Suprapubic skin (tissue), 4 donors: ENCODE data around the gene EPHB1. TPM values are rescaled to one million over a fixed set of nuclear protein-coding genes. Genes with fewer than 3 reads are reported as not detected.

Experiments used
- DNase-seq, 2 donors: peaks; one replicate each; pipeline ENCODE4 v3.0.0-alpha.2; 2019; ENCODE audit warnings: low spot score in 2 of 2
- H3K27ac ChIP-seq: fragments of 200-600 bp; sonication (generic); one replicate; pipeline ENCODE4 v1.5.1; 2019
- H3K27me3 ChIP-seq: fragments of 200-600 bp; sonication (generic); one replicate; pipeline ENCODE4 v1.5.1; 2019
- H3K36me3 ChIP-seq: fragments of 200-600 bp; sonication (generic); one replicate; pipeline ENCODE4 v1.5.1; 2019
- H3K4me1 ChIP-seq: fragments of 200-600 bp; sonication (generic); one replicate; pipeline ENCODE4 v1.5.1; 2019
- H3K4me3 ChIP-seq: fragments of 200-600 bp; sonication (generic); one replicate; pipeline ENCODE4 v1.5.1; 2019; ENCODE audit warnings: mild to moderate bottlenecking
- H3K9me3 ChIP-seq: fragments of 200-600 bp; sonication (generic); one replicate; pipeline ENCODE4 v1.5.1; 2019
- EP300 ChIP-seq: sonication (generic); formaldehyde crosslinking; IDR thresholded peaks from one replicate; pipeline ENCODE4 v1.6.1; 2017; ENCODE audit warnings: antibody characterized with exemption
- POLR2A ChIP-seq, 2 donors: fragments of 450-650 bp; IDR thresholded peaks; one replicate each; pipeline ENCODE4 v1.6.1; 2017; ENCODE audit warnings: antibody characterized with exemption in 2 of 2, mild to moderate bottlenecking in 2 of 2, moderate library complexity in 2 of 2
- POLR2AphosphoS5 ChIP-seq, 3 donors: sonication (generic); formaldehyde crosslinking; IDR thresholded peaks; one replicate each; pipeline ENCODE4 v1.6.1; 2017; ENCODE audit warnings: antibody characterized with exemption in 3 of 3
- WGBS: methylation state at CpG from one replicate; pipeline ENCODE4 v1.1.5; 2018; 5-methylcytosine and 5-hydroxymethylcytosine counted together
- total RNA-seq, 4 donors: library from RNA; depleted of rRNA; stranded (reverse); fragments of >200 nt; gene quantifications; one replicate each; pipeline ENCODE4 v1.1.0, GENCODE V29; 2016
- TF ChIP-seq, protein P1 (sequence below), 2 donors: fragments of 200-600 bp in 1 of 2; fragments of 450-650 bp in 1 of 2; sonication (generic) in 1 of 2; IDR thresholded peaks; one replicate each; pipeline ENCODE4 v1.5.1; 2016 to 2019; ENCODE audit warnings: antibody characterized with exemption in 2 of 2, mild to moderate bottlenecking in 1 of 2, moderate library complexity in 1 of 2

The EPHB1 gene
- total RNA-seq, 4 donors from 2014 or later = 8.5 to 30.7 (median 18.5) TPM

DNA sequence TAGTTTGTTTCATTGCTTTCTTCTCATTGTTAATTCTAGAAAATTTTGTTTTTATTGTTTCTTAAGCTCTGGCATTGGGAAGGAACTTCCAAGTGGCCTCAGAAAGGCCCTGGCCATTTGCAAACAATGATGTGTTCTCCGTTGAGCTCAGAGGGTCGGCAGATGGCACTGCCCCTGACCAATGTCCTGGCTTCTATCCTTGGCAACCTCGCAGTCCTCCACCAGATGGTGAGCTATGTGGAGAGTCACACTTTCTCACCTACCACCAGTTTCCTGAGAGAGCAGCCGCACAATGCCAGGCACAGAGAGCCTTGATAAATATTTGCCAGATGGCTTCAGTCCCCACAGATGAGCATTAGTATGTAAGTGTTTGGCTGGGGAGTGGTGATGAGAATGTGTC, 343.7 kb downstream of the EPHB1 start:
- TF ChIP-seq EP300 (no peak), POLR2AphosphoS5 (IDR thresholded peaks at IDR 0.05) (no peak), POLR2A (IDR thresholded peaks at IDR 0.05) (no peak)
- TF ChIP-seq, protein P1, sequence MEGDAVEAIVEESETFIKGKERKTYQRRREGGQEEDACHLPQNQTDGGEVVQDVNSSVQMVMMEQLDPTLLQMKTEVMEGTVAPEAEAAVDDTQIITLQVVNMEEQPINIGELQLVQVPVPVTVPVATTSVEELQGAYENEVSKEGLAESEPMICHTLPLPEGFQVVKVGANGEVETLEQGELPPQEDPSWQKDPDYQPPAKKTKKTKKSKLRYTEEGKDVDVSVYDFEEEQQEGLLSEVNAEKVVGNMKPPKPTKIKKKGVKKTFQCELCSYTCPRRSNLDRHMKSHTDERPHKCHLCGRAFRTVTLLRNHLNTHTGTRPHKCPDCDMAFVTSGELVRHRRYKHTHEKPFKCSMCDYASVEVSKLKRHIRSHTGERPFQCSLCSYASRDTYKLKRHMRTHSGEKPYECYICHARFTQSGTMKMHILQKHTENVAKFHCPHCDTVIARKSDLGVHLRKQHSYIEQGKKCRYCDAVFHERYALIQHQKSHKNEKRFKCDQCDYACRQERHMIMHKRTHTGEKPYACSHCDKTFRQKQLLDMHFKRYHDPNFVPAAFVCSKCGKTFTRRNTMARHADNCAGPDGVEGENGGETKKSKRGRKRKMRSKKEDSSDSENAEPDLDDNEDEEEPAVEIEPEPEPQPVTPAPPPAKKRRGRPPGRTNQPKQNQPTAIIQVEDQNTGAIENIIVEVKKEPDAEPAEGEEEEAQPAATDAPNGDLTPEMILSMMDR (IDR thresholded peaks at IDR 0.05) = no peak
- no peaks in the 10 kb centered on the region for H3K4me1 ChIP-seq
- no peak overlapping the region for H3K4me3 ChIP-seq
- no peak for DNase-seq
- H3K9me3 ChIP-seq = no peaks in the 10 kb centered on the region
- no peaks in the 10 kb centered on the region for H3K36me3 ChIP-seq
- no peak overlapping the region for H3K27ac ChIP-seq
- 82% methylated on average over 4 of the region's 4 CpGs for WGBS
- no peaks in the 10 kb centered on the region for H3K27me3 ChIP-seq

DNA sequence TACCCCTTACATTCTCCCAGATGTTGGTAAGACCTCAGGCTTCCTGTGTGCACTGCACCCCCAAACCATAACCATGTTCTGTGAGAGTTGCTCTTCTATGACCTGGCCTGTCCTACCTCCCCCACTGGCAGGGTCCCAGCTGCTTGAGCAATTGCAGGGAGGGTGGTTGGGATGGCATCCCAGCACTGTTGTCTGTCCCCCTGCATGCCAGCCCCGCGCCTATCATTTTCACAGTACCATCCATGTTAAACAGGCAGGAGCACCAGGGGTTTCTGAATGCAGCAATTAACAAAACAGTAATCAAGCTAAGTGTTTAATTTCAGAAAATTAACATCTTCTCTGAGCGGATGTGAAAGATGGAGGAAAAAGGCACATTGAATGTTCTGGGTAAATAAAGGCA, 345.5 kb downstream of the EPHB1 start:
- Histone ChIP-seq H3K4me1 (no peaks in the 10 kb centered on the region), H3K27me3 (no peaks in the 10 kb centered on the region), H3K4me3 (no peak overlapping the region), H3K27ac (no peak overlapping the region), H3K36me3 (no peaks in the 10 kb centered on the region), H3K9me3 (no peaks in the 10 kb centered on the region)
- no peak for DNase-seq
- no peak for TF ChIP-seq EP300
- TF ChIP-seq, protein P1 (IDR thresholded peaks at IDR 0.05) = no peak
- WGBS = 92% methylated on average over 3 of the region's 3 CpGs

DNA sequence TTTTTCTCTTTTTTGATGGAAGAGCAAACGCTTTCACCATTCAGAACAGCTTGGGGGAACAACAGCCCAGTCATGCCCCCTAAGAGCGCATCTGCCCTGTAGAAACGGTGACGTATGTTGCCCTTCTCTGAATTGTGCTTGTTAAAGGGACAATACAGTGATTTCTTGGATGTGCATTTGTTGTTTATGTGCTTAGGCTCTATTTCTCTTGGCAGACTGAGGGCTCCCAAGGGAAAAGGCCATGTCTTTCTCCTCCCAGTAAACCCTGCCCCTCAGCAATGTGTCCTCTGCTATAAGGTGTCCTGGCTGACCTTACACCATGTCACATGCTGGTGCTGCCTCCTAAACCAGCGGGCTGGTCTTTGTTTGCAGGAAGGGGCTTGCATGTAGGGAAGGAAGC, 346.1 kb downstream of the EPHB1 start:
- Histone ChIP-seq H3K4me1 (no peaks in the 10 kb centered on the region), H3K4me3 (no peak overlapping the region), H3K9me3 (no peaks in the 10 kb centered on the region), H3K36me3 (no peaks in the 10 kb centered on the region), H3K27ac (no peak overlapping the region), H3K27me3 (no peaks in the 10 kb centered on the region)
- 78% methylated on average over 5 of the region's 5 CpGs for WGBS
- DNase-seq = no peak
- TF ChIP-seq, protein P1 (IDR thresholded peaks at IDR 0.05) = no peak

DNA sequence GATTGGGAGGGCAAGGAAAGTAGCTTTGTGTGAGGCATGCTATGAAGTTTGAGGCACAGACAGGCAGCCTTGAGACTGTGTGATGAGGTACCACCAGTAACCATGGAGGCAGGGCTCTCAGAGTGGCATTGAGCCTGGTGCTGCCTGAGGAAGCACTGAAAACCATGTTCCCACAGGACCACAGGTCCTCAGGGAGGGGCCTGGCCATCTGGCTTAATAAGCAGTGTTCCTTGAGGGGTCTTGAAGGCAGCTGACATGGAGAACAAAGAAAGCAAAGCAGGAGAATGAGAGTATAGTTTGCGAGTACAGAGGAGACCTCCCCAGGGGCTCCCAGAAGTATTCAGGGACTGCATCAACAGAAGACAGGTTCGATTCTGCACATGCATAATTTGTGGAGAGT, 346.6 kb downstream of the EPHB1 start:
- no peaks in the 10 kb centered on the region for H3K9me3 ChIP-seq
- no peaks in the 10 kb centered on the region for H3K4me1 ChIP-seq
- no peak overlapping the region for H3K4me3 ChIP-seq
- no peak overlapping the region for H3K27ac ChIP-seq
- TF ChIP-seq POLR2AphosphoS5 (IDR thresholded peaks at IDR 0.05) = no peak
- TF ChIP-seq POLR2A (IDR thresholded peaks at IDR 0.05) = no peak
- TF ChIP-seq, protein P1 (IDR thresholded peaks at IDR 0.05) = no peak
- TF ChIP-seq EP300 = no peak
- no peaks in the 10 kb centered on the region for H3K36me3 ChIP-seq
- DNase-seq = no peak
- 83% methylated on average over 2 of the region's 2 CpGs for WGBS
- H3K27me3 ChIP-seq = no peaks in the 10 kb centered on the region

DNA sequence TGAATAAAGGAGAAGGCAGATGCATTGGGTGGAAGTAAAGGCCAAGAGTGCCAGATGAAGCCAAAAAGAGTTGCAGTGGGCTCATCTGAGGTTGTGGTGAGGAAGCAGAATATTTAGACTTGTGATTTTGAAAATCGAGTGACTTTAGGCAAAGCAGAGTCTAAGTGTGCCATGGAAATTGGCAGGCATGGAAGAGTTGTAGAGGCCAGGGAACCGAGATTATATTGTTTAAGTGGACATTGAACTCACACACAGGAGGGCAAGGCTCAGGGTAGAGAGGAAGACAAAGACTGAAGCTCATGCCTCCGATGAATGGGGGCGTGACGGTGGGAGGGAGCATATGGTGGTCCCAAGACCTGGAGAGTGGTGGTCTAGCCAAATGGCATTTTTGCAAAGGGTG, 347.5 kb downstream of the EPHB1 start:
- TF ChIP-seq POLR2A (IDR thresholded peaks at IDR 0.05) (no peak), EP300 (no peak), POLR2AphosphoS5 (IDR thresholded peaks at IDR 0.05) (no peak)
- TF ChIP-seq, protein P1 (IDR thresholded peaks at IDR 0.05) = no peak
- H3K27ac ChIP-seq = no peak overlapping the region
- no peaks in the 10 kb centered on the region for H3K9me3 ChIP-seq
- H3K27me3 ChIP-seq = no peaks in the 10 kb centered on the region
- H3K4me3 ChIP-seq = no peak overlapping the region
- WGBS = 71% methylated on average over 5 of the region's 5 CpGs
- no peaks in the 10 kb centered on the region for H3K4me1 ChIP-seq
- no peak for DNase-seq
- H3K36me3 ChIP-seq = no peaks in the 10 kb centered on the region
